ENCODE results near the gene PTPRM. TPM values are rescaled to one million over a fixed set of nuclear protein-coding genes. Genes with fewer than 3 reads are reported as not detected.

Gene PTPRM
- total RNA-seq, 1 donor from 2014 or later: 63.2 TPM

DNA sequence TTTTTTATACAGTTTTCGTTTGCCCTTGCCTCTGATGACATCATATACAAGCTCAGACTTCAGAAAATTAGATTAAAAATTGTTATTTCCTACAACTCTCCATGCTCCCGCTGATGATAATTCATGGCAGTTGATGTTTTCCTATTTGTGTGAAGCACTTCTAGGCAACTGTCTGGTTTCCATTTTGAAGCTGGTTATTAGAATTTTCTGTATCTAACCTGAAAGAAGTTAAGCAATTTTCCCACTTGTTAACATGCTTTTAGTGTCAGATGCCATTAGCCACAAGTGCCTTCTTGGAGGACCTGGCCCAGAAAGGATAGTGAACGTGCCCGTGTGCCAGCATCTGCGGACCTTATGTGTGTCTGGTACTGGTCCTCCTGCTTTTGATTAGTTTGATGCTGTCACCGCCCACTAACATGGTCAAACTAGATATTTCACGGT is 694.6 kb downstream of the PTPRM start:
- DNase-seq (ENCODE audit: low read depth): no peak
- no peak overlapping the region for H3K4me3 ChIP-seq (ENCODE audit: low read depth, low read length)
- TF ChIP-seq, protein P1, sequence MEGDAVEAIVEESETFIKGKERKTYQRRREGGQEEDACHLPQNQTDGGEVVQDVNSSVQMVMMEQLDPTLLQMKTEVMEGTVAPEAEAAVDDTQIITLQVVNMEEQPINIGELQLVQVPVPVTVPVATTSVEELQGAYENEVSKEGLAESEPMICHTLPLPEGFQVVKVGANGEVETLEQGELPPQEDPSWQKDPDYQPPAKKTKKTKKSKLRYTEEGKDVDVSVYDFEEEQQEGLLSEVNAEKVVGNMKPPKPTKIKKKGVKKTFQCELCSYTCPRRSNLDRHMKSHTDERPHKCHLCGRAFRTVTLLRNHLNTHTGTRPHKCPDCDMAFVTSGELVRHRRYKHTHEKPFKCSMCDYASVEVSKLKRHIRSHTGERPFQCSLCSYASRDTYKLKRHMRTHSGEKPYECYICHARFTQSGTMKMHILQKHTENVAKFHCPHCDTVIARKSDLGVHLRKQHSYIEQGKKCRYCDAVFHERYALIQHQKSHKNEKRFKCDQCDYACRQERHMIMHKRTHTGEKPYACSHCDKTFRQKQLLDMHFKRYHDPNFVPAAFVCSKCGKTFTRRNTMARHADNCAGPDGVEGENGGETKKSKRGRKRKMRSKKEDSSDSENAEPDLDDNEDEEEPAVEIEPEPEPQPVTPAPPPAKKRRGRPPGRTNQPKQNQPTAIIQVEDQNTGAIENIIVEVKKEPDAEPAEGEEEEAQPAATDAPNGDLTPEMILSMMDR (conservative IDR thresholded peaks at IDR 0.05; ENCODE audit: low read depth, low read length): no peak

DNA sequence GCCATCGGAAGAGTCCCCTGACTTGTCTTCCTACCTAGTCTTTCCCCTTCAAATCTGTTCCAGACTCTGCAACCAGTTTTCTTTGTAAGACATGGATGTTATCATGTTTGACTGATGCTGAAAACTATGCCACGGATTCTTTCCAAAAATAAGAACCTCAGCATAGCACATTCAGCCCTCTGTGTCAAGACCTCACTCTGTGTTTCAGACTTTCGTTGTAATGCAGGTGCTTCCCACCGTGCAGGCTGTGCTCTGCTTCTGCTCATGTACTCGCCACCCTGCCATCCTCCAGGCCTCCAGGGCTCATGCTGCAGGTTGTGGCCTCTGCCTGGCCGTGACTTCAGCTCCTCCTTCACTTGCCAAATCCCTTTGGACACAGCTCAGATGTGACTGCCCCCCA is 695.1 kb downstream of the PTPRM start:
- no peak overlapping the region for H3K4me3 ChIP-seq (ENCODE audit: low read depth, low read length)
- no peak for DNase-seq (ENCODE audit: low read depth)
- TF ChIP-seq, protein P1 (conservative IDR thresholded peaks at IDR 0.05; ENCODE audit: low read depth, low read length): no peak

DNA sequence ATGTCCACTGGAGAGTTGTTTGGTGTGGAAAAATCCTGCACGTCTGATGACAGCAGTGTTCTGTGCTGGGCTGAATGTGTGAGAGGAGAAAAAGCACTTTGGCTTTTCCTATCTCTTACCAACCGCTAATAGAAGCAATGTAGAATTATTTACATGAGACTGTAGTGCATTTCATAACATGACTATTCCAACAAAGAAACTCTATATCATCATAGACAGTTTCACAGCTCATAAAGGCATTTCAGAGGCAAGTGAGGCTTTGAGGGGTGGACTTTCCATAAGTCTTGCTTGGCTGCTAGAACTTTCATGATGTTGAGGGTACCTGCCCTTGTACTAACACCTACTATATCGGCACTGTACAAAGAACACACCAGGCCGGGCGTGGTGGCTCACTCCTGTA is 697.0 kb downstream of the PTPRM start:
- TF ChIP-seq, protein P1 (conservative IDR thresholded peaks at IDR 0.05; ENCODE audit: low read depth, low read length): no peak
- DNase-seq (ENCODE audit: low read depth): no peak
- H3K4me3 ChIP-seq (ENCODE audit: low read depth, low read length): no peak overlapping the region

DNA sequence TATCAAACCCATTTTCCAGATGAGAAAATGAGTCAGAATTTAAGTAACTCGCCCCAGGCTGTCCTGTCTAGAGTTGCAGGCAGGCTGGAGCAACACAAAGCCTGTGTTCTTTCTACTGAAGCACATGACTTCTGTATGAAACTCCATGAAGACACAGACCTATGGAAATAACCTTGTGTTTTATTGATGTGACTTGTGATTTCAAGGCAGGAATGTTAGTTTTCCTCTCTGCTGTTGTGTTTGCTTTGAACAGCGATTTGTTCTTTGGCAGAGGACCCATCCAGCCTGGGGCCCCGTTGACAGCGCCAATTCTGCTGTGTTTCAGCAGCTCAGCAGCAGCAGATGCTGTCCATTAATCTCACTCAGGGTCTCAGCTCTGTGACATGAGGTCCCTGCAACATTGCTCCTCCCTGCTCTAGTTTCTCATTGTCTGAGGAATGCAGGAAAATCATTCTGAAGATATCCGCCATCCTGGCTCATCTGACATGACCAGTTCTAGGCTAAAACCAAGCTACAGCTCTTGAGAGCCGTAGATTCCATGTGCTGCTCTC is 697.8 kb downstream of the PTPRM start:
- H3K4me3 ChIP-seq (ENCODE audit: low read depth, low read length): no peak overlapping the region
- no peak for DNase-seq (ENCODE audit: low read depth)
- TF ChIP-seq, protein P1 (conservative IDR thresholded peaks at IDR 0.05; ENCODE audit: low read depth, low read length): no peak

DNA sequence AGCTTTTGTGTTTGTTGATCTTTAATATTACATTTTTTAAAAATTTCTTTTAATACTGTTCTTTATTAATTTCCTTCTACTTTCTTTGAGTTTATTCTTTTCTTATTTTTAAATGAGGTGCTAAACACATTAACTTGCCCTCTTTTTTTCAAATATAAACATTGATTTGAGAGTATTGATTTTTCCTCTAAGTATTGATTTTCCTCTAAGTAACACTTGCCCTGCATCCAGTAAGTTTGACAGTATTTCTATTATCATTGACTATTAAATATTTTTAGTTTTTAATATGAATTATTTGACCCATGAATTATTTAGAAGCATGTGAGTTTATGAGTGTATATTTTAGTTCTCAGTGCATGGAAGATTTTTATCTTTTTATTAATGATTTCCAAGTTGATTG is 705.1 kb downstream of the PTPRM start:
- no peak overlapping the region for H3K4me3 ChIP-seq (ENCODE audit: low read depth, low read length)
- TF ChIP-seq, protein P1 (conservative IDR thresholded peaks at IDR 0.05; ENCODE audit: low read depth, low read length): no peak
- no peak for DNase-seq (ENCODE audit: low read depth)

DNA sequence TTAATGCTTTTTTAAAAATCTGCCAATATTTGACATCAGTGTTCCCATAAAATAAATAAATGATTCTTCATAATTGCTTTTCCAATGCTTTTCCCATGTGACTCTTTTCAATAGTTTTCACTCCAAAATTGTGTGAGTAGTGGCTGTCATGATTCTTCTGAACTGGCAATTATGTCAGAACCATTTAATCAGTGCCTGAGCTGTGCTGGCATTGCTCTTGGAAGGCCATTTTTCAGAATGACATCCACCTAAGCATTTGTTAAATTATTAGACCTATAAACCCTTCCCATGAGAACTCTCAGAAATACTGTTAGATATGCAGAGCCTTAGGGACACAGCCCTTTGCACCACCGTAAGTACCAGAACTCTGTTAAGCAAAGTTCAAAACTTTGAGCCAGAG is 707.3 kb downstream of the PTPRM start:
- DNase-seq (ENCODE audit: low read depth): no peak
- TF ChIP-seq, protein P1 (conservative IDR thresholded peaks at IDR 0.05; ENCODE audit: low read depth, low read length): no peak
- H3K4me3 ChIP-seq (ENCODE audit: low read depth, low read length): no peak overlapping the region

DNA sequence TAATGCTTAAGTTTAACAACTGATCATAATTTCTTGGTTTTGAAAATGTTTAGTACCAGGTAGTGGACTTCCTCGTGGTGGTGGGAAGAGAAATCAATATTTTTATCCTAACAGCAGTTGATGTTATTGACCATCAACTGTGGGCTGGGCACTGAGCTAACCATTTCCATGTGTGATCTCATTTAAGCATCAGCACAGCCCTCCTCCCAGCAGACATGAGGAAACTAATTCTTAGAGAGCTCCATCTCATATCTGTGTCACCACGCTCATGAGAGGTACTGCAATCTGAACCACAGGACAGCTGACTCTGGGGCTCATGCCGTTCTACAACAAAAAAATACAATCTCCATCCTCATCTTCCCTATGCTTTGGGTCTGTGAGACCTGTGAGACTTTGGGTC is 709.3 kb downstream of the PTPRM start:
- DNase-seq (ENCODE audit: low read depth): no peak
- TF ChIP-seq, protein P1 (conservative IDR thresholded peaks at IDR 0.05; ENCODE audit: low read depth, low read length): no peak

More for the DNA sequence above, 709.3 kb downstream of the PTPRM start:
- H3K4me3 ChIP-seq (ENCODE audit: low read depth, low read length): no peak overlapping the region
